ENCODE measurements around the gene LAMB2.
A peak's percentile ranks its signal among the peaks of the same experiment; 100 is the strongest.

Gene LAMB2

DNA sequence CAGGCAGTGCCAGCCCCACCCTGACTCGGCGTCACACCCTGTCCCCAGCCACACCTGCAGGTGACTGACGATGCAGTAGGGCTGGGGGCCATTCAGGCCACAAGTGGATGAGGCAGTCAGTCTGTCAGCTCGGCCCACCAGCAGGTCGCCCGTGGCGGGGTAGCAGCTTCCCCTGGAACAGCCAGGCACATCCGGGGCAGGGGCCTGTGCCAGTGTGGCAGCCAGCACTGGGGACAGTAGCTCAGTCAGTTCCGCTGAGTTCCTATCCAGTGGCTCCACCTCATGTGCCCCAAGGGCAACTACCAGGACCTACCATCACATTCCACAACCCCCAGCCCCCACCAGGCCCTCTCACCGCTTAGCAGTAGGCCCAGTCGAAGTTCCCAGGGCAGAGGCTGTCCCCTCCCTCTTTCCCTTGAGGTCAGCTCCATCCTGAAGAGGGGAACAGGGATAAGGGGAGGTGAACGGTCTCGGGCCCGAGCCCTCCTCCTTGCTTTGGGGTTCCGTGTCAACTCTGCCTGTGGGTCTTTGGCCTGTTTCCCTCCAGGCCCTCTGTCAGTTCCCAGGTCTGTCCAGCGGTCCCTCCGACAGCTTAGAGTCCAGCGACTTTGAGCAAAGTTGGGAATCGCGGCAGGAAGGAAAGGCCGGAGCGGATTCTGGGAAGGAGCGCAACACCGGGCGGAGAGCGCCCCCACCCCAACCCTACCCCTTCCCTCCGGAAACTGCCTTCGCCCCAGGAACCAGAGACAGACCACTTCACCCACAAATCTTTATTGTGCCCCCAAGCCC, at the start of gene LAMB2:
Gene LAMB2, minus strand, starts transcription at position 614 of the 789 bp plus-strand sequence. Its CDS starts 183 bp downstream, at position 431.
- DNase-seq, result no peak

DNA sequence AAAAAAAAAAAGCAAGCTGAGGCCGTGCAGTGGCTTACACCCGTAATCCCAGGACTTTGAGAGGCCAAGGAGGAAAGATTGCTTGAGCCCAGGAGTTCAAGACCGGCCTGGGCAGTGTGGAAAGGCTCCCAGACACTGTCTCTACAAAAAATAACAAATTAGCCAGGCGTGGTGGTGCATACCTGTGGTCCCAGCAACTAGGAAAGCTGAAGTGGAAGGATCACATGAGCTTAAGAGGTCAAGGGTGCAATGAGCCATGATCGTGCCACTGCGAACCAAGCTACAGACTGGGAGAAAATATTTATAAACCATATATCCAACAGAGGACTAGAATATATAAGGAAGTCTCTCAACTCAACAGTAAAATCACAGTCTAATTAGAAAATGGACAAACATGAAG, 48.5 kb upstream of the LAMB2 start:
- no peak for DNase-seq

DNA sequence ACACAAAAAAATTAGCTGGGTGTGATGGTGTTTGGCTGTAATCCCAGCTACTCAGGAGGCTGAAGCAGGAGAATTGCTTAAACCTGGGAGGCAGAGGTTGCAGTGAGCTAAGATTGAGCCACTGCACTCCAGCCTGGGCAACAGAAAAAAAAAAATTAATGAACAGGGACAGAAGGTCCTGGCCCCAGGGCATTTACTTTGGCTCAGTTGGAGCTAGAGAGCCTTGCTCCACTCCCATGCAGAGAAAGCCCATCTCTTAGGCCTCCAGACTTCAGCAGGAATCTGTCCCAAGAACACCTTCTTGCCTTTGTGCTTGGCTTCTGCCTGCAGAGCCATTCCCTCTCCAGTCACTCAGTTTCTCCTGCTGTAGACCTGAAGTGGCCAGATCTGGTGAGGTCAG, 47.3 kb upstream of the LAMB2 start:
- DNase-seq, result no peak

DNA sequence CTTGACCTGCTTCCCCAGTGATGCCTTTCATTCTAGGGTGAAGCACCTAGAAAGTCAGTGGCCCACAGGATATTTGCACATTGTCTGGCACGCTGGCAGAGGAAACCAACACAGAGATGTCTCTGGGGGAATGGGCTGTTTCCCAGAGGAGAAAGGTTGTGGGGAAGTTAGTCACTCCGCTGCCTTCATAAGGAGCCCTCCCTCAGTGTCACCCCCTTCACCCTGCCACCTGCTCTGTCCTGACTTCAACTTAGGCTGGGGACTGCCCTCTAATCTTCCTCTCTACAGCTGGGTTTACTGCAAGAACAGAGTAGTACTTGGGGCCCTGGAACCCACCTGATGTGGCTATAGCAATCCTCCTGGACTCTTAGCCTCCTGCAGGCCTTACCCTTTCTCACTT, 44.2 kb upstream of the LAMB2 start:
- DNase-seq, result no peak

DNA sequence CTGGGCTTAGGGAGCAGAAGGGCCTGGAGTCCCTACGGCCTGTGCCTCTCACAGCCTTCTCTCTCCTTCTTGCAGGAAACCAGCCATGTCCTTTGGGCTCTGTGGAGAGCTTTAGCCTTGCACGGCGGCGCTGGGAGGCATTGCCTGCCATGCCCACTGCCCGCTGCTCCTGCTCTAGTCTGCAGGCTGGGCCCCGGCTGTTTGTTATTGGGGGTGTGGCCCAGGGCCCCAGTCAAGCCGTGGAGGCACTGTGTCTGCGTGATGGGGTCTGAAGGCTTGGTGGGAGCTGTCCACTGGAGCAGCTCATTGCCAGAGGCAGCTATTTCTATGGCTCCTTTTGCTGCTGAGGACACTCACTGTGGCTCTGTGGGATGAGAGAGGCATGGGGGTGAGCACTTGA, 42.7 kb upstream of the LAMB2 start:
- DNase-seq, result no peak

DNA sequence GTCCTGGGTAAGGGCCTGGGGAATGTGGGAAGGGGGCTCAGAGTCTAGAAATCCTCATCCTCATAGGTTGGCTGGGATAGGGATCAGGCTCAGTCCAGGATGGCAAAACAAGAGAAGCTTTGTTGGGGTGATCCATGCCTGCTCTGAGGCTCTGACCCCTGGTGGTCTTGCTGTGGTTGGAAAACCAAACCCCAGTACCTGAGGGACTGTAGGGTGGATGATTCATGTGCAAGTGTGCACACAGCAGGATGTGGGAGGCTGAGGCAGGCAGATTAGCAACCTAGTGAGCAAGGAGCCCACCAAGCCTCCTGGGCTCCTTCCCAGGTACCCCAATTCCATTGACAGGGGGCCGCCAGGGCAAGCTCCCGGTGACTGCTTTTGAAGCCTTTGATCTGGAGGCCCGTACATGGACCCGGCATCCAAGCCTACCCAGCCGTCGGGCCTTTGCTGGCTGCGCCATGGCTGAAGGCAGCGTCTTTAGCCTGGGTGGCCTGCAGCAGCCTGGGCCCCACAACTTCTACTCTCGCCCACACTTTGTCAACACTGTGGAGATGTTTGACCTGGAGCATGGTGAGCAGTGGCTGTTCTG, 41.6 kb upstream of the LAMB2 start:
- no peak for DNase-seq

DNA sequence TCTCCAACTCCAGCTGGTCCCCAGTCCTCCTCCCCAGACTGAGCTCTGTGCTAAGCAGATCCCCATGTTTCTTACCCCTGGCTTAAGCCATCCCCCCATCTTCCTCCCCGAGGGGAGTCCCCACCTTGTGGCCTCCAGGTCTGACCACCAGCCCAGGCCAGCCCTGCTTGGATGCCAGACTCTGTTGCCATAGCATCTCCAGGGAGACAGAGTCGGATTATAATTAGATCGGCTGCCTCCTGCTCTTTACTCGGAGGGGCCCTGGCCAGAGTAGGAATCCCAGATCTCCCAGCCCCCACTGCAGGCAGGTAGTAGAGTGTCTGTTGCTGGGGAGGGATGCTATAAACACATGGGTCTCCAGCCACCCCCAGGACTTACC, 40.9 kb upstream of the LAMB2 start:
- DNase-seq, result no peak

DNA sequence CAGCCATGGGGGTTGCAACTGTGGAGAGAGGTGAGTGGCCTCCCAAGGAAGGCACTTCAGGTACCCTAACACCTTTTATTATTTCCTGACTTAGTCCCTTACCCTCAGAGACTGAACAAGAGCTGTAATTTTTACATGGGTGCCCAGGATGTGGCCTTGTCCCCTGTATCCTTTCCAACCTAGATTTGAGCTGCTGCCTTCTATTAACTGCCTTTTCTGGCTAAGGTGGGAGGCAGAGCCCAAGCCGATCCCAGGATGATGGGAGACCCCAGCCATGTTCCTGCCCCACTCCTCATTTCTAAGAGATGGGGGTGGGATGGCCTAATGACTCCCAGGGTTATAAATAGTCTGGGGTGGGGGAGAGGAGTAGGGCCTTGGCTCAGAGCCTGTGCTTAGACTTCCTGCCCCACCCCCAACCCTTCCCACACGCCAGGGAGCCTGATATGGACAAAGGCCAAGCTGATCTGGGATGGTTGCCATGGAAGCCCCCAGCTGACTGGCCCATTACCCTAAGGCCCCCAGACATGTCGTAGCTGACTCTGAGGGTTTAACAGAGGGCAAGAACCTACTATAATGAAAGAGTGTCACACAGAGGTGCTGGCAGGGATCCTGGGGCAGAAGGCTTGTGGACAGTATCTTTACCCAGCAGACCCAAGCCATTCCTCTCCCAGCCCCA, 40.4 kb upstream of the LAMB2 start:
- no peak for DNase-seq

DNA sequence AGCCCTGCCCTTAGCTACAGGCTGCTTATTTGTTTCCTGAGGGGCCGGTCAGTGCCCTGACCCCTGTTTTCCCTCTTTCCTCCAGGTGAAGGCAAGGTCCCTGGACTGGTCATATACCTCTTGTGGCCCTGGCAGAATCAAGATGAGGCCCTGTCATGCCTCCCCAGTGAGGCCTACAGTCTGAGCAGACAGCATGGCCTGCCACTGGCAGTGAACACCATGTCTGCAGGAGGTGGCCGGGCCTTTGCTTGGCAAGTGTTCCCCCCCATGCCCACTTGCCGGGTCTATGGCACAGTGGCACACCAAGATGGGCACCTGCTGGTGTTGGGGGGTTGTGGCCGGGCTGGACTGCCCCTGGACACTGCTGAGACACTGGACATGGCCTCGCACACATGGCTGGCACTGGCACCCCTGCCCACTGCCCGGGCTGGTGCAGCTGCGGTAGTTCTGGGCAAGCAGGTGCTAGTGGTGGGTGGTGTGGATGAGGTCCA, 39.7 kb upstream of the LAMB2 start:
- no peak for DNase-seq

DNA sequence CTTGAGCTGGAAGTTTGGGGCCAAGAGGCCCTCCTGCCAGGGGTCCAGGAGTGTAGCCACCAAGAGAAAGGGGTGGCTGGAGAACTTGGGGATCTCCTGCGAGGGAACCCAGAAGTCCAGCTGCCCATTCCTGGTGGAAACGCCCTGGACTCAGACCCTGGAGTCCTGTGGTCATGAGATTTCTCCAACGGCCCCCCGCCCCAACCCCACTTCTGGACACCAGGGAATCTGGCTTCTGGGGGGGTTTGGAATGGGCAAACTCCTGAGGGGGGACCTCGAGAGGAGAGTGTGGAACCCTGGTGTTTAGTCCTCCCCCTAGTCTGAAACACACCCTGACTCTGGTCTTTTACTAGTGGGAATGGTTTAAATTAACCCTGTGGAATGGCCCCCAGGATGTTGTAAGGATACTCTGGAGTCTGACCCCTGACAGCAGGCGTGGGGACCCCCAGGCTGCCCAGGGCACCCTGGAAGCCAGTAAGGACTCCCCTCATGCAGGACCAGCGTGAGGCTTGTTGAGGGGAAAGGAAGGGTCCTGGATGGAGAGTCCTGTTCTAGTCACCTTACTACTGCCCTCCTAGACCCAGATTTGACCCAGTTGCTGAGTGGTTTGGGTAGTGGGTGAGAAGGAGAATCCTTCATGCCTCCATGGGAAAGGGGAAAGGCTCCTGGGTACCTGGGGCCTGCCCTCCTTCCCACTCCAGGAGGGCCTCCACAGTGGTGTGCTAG, 39.1 kb upstream of the LAMB2 start:
- no peak for DNase-seq

DNA sequence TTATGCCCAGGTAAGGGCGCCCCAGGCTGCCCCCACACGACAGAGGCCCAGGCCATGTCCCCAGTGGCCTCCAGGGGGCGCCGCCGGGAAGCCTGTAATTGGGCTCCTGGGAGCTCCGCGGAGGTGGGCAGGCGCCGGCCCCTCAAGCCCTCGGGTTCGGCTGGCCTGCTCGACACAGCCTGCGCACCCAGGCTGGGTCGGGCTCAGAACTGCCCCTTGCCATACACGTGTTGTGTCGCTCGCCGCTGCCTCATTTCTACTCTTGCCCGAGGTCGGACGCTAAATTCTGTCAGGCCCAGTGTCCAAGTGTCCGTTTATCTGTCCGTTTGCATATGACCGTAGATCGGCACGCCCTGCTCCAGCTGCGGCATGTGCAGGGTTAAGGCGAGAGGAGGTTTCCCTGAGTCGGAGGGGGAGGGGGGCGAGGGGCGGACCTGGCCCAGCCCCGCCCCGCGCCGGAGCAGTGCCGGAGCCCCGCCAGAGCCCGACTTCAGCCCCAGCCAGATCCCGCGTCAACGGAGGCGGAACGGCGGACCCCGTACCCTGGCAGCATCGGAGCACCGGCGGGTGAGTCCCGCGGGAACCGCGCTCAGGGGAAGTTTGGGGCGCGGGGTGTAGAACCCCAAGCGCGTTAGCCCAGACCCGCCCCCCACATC, 38.4 kb upstream of the LAMB2 start, which contains the start of gene KLHDC8B:
Gene KLHDC8B, plus strand, starts transcription at position 480 of the 656 bp plus-strand sequence. CDS start 1,172 bp downstream, outside the sequence.
- peak; percentile 67 to 82 for DNase-seq

DNA sequence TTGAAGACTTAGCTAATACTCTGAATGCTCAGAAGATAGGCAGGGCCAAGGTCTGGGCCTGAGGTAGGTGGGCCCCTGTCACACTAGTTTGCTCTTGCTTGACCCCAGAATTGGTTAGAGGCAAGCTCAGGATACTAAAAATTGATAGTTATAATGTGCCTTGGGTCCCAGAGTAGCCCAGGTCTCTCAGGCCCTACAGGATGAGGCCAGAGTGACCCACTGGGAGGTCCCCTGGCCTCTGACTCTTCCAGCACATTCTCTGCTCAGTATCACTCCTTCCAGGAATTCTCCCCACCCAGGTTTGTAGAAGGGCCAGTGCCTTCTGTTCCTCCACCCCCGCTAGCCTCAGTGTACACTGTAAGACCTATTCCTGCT, 37.9 kb upstream of the LAMB2 start:
- no peak for DNase-seq

DNA sequence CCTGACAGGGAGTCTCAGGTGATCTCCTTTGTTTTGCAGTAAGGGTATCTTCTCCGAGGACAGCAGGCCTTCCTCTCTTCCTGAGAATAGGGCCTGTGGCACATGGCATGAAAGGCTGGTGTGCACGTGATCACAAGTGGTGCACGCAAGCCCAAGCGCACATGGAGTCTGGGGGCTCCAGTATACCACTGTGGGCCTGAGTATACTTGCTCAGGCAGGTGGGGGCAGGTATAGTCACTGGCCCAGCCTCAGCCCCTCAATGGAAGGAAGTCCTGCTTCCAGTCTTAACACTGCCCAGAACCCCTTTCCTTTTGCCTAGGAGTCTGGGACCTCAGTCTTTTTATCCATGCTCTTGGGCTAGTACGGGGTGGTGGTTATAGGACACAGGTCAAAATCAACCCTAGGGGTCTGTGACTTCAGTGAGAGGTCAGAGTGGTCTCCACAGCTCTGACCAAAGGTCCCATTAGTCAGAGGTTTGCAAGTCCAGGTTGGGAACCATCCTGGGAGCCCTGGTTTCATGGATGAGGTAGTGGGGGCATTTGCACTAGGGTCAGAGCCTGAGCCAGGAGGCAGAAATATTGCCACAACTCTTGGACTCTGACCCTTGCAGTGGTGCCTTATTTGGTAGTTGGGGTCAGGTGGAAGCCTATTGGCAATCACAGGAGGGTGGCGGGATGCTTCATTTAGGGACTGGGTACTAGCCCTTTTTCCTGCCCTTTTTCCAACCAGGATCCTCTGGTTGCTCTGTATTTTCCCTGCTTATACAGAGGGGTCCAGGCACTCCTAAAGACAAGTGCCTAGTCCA, 34.1 kb upstream of the LAMB2 start:
- DNase-seq, result no peak

DNA sequence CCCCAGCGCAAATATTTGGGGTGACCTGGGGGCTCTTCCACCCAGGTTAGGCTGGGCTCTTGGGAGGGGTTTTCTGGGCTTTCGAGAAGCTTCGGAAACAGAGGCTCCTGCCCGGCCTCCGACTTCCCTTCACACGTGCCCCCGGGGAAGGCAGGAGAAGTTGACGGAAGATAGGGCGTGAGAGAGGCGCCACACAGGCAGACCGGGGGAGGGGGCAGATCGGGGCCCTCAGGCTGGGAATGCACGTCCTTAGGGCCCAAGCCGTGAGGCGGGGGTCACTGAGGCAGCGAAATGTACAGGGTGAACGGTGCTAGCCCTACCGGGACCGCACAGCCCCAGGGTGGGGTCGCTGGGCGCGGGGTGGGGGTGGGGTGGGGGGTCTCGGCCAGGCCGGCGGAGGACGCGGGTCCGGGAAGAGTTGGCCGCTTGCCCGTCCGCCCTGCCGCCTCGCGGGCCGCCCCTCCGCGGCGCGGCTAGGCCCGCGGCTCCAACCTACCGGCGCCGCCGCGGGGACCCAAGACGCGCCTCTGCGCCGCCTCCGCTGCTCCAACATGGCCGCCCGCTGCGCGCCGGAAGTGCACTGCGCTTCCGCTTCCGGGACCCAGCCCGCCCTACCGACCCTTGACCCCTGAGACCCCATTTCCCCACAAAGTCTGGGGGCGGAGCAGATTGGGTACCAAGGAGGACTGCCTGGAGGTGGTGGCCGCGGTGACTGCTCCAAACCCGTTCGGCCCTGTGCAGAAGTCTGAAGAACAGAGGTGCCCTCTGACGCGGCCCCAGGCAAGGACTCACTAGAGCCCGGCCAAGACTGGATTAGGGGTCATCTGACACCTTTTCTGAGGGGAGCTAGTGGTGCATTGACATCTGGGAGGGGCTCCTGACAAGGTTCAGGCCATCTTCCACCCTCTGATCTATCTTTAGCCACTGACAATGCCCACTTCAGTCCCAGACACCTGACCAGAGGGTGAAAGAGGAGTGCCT, 33.2 kb upstream of the LAMB2 start, which contains the start of gene CCDC71:
Gene CCDC71, minus strand, starts transcription at position 561 of the 981 bp plus-strand sequence. CDS start 2,123 bp downstream, outside the sequence.
- DNase-seq, result peak; percentile 73 to 77

DNA sequence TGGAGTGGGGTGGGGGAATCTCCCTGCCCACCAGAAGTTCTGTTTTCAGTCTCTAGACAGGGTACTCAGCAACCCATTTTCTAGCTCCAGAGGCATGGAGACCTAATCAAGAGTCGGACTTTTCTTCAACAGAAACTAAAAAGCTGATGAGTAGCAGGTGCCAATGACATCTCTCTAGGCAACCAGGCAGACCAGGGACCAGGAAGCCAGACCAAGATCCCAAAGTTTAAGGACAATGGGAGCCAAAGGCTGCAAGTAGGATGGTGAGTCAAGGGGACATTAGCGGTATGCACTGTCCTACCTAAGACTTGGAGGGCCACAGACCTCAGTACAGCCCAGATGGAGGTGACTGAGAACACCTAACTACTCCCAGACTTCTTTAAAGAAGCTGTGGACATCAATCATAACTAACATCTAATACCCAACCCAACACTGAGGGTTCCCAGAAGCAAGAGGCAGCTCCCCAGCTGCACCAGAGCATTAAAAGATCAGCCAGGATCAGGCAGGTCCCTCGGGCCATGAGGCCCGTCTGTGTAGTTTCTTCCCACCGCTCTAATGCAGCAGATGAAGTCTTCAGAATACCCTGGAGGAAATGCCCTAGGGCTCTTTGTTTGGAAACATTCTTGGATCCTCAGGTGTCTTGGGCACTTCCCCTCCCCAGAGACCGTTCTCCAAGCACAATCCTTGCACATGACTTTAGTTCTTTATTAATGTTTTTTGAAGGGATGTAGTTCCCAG, 32.3 kb upstream of the LAMB2 start:
- DNase-seq, result no peak

DNA sequence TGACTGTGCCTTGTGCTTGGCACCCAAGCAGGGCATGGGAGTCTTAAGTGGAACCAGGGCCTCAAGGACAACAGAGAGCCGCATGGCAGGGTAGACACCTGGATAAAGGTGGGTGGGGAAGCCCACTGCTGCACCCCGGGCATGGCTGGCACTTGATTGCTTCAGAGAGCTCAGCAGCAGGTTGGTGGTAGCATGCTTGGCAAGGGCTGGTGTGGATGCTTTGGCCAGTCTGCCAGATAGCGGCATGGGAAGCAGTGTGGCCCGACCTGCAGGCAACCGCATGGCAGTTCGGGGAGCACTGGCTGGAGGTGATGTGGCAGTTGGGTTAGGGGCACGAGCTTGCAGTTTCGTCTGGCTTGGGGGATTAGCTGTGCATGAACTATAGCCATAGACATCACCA, 30.8 kb upstream of the LAMB2 start:
- no peak for DNase-seq

DNA sequence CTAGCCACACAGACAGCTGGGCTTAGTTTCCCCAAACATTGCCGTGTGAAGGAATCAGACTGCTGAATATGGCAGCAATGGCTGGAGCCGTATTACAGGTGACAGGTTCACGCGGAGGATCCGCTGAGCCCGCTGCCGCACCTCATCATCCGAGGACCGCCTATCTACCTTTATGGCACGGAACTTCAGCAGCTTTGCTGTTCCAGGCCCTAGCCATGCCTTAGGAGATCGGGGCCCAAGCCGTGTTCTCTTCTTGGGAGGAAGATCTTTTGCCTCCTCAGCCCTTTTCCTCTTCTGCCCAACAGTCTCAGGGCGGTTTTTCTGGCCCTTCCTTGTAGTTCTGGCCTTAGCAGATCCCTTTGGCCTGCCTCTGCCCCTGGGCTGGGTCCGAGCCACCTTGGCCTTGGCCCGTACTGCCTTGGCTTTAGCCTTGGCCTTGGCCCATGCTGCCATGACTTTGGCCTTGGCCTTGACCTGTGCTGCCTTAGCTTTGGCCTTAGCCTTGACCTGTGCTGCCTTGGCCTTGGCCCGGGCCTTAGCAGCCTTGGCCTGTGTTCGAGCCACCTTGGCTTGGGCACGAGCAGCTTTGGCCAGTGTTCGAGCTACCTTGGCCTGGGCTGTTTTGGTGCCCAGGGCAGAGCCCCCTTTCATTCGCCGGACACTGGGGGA, 30.0 kb upstream of the LAMB2 start:
- no peak for DNase-seq

DNA sequence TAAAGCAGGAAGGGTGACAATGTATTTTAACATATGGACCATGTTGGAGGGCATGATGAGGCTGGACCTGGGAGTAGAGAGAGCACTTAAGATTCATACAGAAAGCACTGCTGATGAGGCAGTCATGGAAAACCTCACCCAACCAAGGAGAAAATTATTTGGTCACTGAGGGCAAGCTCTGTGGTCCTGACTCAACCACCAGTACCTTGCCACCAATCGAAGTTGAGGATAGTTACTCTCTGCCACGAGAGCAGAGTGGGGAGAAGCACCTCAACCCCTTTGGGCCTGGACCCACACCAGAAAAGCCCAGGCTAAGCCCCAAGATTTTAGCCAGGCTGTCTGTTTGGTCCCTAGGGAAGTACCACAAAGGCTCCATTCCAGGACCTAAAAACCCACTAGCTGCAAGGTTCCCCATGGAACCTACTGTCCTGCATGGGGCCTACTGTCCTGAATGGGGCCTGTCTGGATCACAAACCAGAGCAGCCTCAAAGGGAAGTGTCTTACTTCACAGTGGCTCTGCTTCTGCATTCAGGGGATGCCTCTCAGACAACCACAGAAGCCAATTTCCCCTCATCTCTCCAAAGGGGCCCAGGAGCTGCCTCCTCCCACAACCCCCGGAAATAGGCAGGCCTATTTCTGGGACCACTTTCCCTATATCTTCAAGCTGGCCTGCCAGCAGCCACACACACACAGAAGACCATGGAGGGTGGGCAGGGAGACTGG, 29.1 kb upstream of the LAMB2 start:
- no peak for DNase-seq
